Measurements from ENCODE around the gene PLEKHG1. TPM values are rescaled to one million over a fixed set of nuclear protein-coding genes. Genes with fewer than 3 reads are reported as not detected.

Gene PLEKHG1
- total and polyA plus RNA-seq, 2 experiments from 2014 or later: 0.89 to 2.5 TPM

- no peak for TF ChIP-seq CTCF (conservative IDR thresholded peaks at IDR 0.05; ENCODE audit: low read depth in 2 of 2)
- no peak for TF ChIP-seq ZNF114 (CRISPR knock-in tag; IDR thresholded peaks at IDR 0.05)
- TF ChIP-seq JUNB (IDR thresholded peaks at IDR 0.05; ENCODE audit: unreplicated experiment): no peak
- TF ChIP-seq, protein P1, sequence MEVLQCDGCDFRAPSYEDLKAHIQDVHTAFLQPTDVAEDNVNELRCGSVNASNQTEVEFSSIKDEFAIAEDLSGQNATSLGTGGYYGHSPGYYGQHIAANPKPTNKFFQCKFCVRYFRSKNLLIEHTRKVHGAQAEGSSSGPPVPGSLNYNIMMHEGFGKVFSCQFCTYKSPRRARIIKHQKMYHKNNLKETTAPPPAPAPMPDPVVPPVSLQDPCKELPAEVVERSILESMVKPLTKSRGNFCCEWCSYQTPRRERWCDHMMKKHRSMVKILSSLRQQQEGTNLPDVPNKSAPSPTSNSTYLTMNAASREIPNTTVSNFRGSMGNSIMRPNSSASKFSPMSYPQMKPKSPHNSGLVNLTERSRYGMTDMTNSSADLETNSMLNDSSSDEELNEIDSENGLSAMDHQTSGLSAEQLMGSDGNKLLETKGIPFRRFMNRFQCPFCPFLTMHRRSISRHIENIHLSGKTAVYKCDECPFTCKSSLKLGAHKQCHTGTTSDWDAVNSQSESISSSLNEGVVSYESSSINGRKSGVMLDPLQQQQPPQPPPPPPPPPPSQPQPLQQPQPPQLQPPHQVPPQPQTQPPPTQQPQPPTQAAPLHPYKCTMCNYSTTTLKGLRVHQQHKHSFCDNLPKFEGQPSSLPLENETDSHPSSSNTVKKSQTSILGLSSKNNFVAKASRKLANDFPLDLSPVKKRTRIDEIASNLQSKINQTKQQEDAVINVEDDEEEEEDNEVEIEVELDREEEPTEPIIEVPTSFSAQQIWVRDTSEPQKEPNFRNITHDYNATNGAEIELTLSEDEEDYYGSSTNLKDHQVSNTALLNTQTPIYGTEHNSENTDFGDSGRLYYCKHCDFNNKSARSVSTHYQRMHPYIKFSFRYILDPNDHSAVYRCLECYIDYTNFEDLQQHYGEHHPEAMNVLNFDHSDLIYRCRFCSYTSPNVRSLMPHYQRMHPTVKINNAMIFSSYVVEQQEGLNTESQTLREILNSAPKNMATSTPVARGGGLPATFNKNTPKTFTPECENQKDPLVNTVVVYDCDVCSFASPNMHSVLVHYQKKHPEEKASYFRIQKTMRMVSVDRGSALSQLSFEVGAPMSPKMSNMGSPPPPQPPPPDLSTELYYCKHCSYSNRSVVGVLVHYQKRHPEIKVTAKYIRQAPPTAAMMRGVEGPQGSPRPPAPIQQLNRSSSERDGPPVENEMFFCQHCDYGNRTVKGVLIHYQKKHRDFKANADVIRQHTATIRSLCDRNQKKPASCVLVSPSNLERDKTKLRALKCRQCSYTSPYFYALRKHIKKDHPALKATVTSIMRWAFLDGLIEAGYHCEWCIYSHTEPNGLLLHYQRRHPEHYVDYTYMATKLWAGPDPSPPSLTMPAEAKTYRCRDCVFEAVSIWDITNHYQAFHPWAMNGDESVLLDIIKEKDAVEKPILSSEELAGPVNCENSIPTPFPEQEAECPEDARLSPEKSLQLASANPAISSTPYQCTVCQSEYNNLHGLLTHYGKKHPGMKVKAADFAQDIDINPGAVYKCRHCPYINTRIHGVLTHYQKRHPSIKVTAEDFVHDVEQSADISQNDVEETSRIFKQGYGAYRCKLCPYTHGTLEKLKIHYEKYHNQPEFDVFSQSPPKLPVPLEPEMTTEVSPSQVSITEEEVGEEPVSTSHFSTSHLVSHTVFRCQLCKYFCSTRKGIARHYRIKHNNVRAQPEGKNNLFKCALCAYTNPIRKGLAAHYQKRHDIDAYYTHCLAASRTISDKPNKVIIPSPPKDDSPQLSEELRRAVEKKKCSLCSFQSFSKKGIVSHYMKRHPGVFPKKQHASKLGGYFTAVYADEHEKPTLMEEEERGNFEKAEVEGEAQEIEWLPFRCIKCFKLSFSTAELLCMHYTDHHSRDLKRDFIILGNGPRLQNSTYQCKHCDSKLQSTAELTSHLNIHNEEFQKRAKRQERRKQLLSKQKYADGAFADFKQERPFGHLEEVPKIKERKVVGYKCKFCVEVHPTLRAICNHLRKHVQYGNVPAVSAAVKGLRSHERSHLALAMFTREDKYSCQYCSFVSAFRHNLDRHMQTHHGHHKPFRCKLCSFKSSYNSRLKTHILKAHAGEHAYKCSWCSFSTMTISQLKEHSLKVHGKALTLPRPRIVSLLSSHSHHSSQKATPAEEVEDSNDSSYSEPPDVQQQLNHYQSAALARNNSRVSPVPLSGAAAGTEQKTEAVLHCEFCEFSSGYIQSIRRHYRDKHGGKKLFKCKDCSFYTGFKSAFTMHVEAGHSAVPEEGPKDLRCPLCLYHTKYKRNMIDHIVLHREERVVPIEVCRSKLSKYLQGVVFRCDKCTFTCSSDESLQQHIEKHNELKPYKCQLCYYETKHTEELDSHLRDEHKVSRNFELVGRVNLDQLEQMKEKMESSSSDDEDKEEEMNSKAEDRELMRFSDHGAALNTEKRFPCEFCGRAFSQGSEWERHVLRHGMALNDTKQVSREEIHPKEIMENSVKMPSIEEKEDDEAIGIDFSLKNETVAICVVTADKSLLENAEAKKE (CRISPR knock-in tag; IDR thresholded peaks at IDR 0.05): no peak
- TF ChIP-seq, protein P2, sequence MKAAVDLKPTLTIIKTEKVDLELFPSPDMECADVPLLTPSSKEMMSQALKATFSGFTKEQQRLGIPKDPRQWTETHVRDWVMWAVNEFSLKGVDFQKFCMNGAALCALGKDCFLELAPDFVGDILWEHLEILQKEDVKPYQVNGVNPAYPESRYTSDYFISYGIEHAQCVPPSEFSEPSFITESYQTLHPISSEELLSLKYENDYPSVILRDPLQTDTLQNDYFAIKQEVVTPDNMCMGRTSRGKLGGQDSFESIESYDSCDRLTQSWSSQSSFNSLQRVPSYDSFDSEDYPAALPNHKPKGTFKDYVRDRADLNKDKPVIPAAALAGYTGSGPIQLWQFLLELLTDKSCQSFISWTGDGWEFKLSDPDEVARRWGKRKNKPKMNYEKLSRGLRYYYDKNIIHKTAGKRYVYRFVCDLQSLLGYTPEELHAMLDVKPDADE (IDR thresholded peaks at IDR 0.05): no peak
- no peak for TF ChIP-seq EZH2 (IDR thresholded peaks at IDR 0.05; ENCODE audit: low read depth, unreplicated experiment)
Observed at GRCh38 chr6:150569161-150569560, 30.5 kb upstream of the PLEKHG1 start (continued).
